ENCODE data around the gene PIK3CA.

DNA sequence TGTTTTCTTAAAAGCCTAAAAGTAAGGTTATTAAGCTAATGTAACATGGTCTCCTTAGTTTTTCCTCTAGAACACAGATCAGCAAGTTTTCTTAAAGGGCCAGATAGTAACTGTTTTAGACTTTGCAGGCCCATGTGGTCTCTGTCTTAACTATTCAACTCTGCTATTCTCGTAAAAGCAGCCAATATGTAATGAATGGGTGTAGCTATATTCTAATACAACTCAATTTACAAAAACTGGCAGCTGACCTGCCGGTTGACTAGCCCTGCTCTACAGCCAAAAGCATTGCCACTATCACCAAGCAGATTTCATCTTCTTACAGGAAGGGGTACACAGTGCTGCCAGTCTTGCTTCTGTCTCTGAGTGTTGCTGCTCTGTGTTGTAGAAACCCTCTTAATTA is 75.4 kb downstream of the PIK3CA start:
- TF ChIP-seq POLR2A (IDR thresholded peaks at IDR 0.05) = no peak
- TF ChIP-seq, protein P1, sequence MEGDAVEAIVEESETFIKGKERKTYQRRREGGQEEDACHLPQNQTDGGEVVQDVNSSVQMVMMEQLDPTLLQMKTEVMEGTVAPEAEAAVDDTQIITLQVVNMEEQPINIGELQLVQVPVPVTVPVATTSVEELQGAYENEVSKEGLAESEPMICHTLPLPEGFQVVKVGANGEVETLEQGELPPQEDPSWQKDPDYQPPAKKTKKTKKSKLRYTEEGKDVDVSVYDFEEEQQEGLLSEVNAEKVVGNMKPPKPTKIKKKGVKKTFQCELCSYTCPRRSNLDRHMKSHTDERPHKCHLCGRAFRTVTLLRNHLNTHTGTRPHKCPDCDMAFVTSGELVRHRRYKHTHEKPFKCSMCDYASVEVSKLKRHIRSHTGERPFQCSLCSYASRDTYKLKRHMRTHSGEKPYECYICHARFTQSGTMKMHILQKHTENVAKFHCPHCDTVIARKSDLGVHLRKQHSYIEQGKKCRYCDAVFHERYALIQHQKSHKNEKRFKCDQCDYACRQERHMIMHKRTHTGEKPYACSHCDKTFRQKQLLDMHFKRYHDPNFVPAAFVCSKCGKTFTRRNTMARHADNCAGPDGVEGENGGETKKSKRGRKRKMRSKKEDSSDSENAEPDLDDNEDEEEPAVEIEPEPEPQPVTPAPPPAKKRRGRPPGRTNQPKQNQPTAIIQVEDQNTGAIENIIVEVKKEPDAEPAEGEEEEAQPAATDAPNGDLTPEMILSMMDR (IDR thresholded peaks at IDR 0.05) = no peak

Data from testis (tissue), 2 donors.